Right hindlimb (tissue), 1 donor: ENCODE results near the gene RNASEH2A.
"Not testable (repeated sequence)": the region's sequence is repeated elsewhere in the genome, so short reads cannot be mapped to it uniquely, and the experiment has no call there.

Source experiments
- DNase-seq: peaks from one replicate; pipeline ENCODE4 v3.0.0-alpha.2; 2018

Gene RNASEH2A

GRCh38 chr19:12834566-12834943, 28.2 kb downstream of the RNASEH2A start, which contains the start of gene RTBDN:
TSS of gene RTBDN (minus strand) at chr19:12834579. CDS start at chr19:12829979, 4,600 bp downstream.
- DNase-seq, result no peak

GRCh38 chr19:12834976-12835757, 28.8 kb downstream of the RNASEH2A start:
- no peak for DNase-seq

DNA sequence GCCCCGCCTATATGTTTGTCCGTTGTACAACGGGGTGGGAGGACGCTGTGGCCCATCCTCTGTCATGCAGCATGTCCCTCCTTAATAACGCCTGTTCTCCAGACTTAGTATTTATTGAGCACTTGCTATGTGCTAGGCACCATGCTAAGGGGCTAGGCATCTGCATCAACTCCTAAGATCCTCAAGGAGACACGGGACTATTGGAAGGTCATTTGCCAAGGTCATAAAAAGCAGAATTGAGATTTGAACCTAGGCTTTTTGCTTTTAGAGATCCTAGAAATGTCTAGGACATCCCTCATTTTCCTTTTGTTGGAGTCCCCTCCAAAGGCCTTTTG, 30.1 kb downstream of the RNASEH2A start:
- no peak for DNase-seq

- DNase-seq, result no peak
Measured at GRCh38 chr19:12837225-12837624, 30.8 kb downstream of the RNASEH2A start.

GRCh38 chr19:12838182-12838885, 31.9 kb downstream of the RNASEH2A start, which contains the start of gene MAST1:
TSS of gene MAST1 (plus strand) at chr19:12838515. CDS start at chr19:12838573, 58 bp downstream.
- no peak for DNase-seq

DNA sequence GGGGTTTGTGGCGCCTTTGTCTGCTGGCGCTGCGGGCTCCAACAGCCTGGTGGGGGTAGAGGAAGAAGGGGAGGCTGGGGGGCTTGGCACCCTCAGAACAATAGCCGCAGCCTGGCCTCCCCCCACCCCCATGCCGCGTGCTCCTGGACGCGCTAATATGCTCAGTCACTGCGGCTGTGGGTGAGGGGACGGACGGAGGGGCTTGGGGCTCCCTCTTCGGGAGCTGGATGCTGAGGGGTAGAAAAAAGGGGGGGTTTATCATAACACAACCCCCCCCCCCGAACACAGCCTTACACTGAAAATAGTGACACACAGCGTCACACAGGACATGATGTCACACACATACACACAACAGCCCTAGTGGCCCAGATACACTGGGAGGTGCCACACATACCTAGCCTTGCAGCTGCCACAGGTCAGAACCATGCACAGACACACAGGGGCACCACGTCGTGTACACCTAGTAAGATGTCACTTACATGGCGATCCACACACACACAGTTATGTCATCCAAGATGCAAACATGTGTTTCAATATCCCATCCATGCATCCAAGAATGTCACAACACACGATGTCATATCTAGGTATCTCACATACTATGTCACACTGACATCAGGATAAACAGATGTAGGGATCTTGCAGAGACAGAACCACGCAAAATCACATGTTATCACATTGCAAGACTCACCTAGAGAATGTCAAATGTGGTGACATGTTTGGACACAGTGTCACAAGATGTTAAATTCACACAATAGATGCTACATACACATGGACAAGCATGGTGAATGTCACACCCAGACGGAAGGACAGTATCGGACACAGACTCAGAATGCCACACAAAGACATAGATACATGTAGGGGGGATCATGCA, 32.7 kb downstream of the RNASEH2A start:
- DNase-seq, result no peak

GRCh38 chr19:12840091-12841079, 34.0 kb downstream of the RNASEH2A start:
- no peak for DNase-seq

- no peak for DNase-seq
Measured at GRCh38 chr19:12841094-12841493, 34.7 kb downstream of the RNASEH2A start.

GRCh38 chr19:12842511-12842910, 36.1 kb downstream of the RNASEH2A start:
- DNase-seq, result no peak

- no peak for DNase-seq
Measured at GRCh38 chr19:12843328-12843727, 36.9 kb downstream of the RNASEH2A start.

DNA sequence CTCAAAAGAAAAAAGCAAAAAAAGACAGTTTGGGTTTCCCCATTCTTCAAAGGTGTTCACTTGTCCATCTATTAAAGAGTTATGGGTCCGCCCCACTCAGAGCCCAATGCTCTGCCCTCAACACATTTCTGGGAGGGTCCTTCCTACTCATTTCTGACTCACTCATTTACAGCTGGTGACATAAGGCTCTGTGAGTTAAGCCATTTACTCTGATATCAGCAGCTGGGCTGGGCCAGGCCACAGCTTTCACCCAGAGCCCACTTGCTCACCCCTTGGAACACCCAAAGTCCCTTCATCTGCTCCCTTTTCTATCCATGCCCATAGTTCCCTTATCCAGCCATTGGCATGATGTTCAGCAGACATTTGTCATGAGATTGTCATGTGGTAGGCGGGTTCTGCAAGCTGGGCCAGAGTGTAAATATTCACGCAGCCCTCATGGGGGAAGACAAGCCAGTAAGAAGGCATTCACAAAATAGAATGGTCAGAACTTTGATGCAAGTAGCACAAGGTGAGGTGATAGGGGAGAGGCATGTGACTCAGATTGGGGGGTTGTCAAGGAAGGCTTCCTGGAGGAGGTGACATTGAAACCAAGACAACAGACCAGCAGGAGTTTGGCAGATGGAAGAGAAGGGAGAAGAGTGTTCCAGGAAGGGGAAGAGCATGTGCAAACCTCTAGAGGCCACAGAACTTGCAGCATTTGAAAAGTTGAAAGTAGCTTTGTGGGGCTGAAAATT, 37.8 kb downstream of the RNASEH2A start:
- no peak for DNase-seq

GRCh38 chr19:12846613-12847012, 40.2 kb downstream of the RNASEH2A start:
- DNase-seq, result not testable (repeated sequence)

DNA sequence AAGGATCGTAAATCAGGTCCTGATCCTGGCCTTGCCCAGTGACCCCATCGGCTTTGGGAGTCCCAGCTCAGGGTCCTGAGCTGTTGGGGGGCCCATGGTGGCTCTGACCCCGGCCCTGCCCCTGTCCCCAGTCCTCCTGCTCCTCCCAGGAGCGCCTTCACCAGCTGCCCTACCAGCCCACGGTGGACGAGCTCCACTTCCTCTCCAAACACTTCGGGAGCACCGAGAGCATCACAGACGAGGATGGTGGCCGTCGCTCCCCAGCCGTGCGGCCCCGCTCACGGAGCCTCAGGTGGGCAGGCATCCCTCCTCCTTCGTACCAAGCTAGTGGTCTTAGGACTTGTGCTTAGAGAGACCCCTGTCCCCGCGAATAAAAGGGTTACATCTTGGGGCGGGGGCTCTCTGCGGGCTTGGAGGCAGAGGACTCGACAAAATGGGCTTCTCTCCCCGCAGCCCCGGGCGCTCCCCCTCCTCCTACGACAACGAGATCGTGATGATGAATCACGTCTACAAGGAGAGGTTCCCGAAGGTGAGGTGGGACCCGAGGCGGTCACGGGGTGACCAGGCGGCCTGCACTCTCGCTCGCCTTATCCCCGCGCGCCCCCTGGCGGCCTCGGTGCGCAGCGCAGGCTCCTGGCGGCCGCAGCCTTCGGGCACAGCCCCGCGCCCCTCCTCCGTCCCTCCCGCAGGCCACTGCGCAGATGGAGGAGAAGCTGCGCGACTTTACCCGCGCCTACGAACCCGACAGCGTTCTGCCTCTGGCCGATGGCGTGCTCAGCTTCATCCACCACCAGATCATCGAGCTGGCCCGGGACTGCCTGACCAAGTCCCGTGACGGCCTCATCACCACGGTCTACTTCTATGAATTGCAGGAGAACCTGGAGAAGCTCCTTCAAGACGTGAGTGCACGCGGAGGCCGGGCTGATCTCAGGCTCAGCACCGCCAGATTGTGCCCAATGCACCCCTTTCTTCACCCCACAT, 41.1 kb downstream of the RNASEH2A start:
- DNase-seq, result peak; percentile 88

- DNase-seq, result no peak
Measured at GRCh38 chr19:12856653-12857052, 50.3 kb downstream of the RNASEH2A start.

DNA sequence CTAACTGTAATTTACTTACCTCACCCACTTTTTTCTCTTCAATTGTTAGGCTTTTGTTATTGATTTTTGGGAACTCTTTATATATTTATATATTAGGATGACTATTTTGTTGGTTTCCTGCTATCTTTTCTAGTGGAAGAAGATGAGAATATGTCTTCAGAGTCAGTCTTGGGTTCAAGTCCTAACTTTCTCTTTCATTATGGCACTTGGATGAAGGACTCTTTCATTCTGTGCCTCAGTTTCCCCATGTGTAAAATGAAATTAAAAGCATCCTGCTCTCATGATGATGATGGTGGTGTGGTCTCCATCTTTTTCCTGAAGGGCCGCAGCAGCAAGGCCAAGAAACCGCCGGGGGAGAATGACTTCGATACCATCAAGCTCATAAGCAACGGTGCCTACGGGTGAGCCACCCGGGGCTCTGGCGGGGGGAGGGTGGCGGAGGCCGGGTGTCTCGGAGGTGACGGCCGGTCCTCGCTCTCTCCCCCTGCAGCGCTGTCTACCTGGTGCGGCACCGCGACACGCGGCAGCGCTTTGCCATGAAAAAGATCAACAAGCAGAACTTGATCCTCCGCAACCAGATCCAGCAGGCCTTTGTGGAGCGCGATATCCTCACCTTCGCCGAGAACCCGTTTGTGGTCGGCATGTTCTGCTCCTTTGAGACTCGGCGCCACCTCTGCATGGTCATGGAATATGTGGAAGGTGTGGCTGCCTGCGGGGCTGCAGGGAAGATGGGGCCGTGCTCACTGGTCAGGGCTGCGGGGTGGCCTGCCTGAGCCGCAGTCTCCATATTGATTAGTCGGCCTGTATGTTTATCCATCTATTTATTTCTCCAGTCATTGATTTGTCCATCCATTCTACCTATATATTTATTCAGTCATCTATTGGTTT, 51.9 kb downstream of the RNASEH2A start:
- DNase-seq, result no peak

DNA sequence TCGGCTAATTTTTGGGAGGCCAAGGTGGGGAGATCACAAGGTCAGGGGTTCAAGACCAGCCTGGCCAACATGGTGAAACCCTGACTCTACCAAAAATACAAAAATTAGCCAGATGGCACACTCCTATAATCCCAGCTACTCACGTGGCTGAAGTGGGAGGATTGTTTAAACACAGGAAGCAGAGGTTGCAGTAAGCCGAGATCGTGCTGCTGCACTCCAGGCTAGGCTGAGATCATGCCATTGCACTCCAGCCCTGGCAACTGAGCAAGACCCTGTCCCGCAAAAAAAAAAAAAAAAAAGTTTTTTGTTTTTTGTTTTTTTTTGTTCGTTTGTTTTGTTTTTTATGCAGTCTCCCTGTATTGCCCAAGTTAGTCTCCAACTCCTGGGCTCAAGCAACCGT, 53.2 kb downstream of the RNASEH2A start:
- no peak for DNase-seq
